SK-N-SH treated with all-trans-retinoic acid at 6 μM for 48 hours (cell line): Measurements from ENCODE around the gene ITLN2.

ENCODE experiments used
- PPARA ChIP-seq: fragments of 250-450 bp; sonication (Bioruptor Pico); IDR thresholded peaks from 2 replicates; pipeline ENCODE4 v1.5.0; 2020; ENCODE audit warnings: mild to moderate bottlenecking, borderline replicate concordance
- ZNF565 ChIP-seq: fragments of 450-650 bp; formaldehyde crosslinking; conservative IDR thresholded peaks from 2 replicates; pipeline ENCODE4 v1.5.0; 2020; ENCODE audit warnings: low read depth, mild to moderate bottlenecking, moderate library complexity

- TF ChIP-seq PPARA, result no peak
- TF ChIP-seq ZNF565, result no peak
Measured at GRCh38 chr1:160985723-160986122, 31.1 kb upstream of the ITLN2 start.
